Fibroblast of the aortic adventitia (primary cell): ENCODE data around the gene ELMO1. TPM values are rescaled to one million over a fixed set of nuclear protein-coding genes. Genes with fewer than 3 reads are reported as not detected.

ENCODE experiments used
- DNase-seq: peaks from one replicate; pipeline ENCODE4 v3.0.0-alpha.2; 2010; ENCODE audit warnings: low read depth
- H3K4me3 ChIP-seq: 2 replicates; pipeline ENCODE4 v1.5.1; 2011; ENCODE audit warnings: low read depth, mild to moderate bottlenecking, control low read depth, low read length, moderate library complexity
- total RNA-seq: library from RNA; depleted of rRNA; stranded (reverse); fragments of >200 nt; gene quantifications from 2 replicates; pipeline ENCODE4 v1.2.3, GENCODE V29; 2012; ENCODE audit warnings: low replicate concordance
- TF ChIP-seq, protein P1 (sequence below): IDR thresholded peaks from 2 replicates; pipeline ENCODE4 v1.5.1; 2011; ENCODE audit warnings: mild to moderate bottlenecking, low read length, control low read depth, inconsistent platforms; ENCODE audit not compliant: insufficient read depth

ELMO1 gene
- total RNA-seq, 1 donor = 1.3 TPM

GRCh38 chr7:36966039-36966438, 482.6 kb downstream of the ELMO1 start:
- no peak for DNase-seq
- no peak overlapping the region for H3K4me3 ChIP-seq
- TF ChIP-seq, protein P1, sequence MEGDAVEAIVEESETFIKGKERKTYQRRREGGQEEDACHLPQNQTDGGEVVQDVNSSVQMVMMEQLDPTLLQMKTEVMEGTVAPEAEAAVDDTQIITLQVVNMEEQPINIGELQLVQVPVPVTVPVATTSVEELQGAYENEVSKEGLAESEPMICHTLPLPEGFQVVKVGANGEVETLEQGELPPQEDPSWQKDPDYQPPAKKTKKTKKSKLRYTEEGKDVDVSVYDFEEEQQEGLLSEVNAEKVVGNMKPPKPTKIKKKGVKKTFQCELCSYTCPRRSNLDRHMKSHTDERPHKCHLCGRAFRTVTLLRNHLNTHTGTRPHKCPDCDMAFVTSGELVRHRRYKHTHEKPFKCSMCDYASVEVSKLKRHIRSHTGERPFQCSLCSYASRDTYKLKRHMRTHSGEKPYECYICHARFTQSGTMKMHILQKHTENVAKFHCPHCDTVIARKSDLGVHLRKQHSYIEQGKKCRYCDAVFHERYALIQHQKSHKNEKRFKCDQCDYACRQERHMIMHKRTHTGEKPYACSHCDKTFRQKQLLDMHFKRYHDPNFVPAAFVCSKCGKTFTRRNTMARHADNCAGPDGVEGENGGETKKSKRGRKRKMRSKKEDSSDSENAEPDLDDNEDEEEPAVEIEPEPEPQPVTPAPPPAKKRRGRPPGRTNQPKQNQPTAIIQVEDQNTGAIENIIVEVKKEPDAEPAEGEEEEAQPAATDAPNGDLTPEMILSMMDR = no peak

- no peak for DNase-seq
- TF ChIP-seq, protein P1 = no peak
- no peak overlapping the region for H3K4me3 ChIP-seq
Observed at GRCh38 chr7:36965625-36966024, 483.0 kb downstream of the ELMO1 start.

- no peak for DNase-seq
- H3K4me3 ChIP-seq = no peak overlapping the region
- TF ChIP-seq, protein P1 = no peak
Observed at GRCh38 chr7:36964297-36964696, 484.4 kb downstream of the ELMO1 start.

DNA sequence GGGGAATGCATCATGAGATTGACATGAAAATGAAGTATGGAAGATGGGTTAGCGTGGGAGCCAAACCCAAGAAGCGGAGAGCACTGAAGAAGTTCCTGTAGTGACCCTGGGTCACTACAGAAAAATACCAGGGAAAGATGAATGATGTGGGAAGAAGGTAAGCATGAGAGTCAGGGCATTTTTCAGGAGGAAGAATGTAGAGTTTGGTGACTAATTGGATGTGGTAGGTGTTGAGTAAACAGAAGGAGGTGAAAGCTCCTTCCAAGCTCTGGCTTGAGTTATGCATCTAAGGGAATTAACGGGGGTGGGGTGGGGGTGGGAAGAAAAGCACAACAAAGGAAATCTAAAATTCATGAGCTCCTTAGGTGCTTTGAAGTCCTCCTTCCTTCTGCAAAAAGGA, 486.3 kb downstream of the ELMO1 start:
- no peak for DNase-seq
- H3K4me3 ChIP-seq = no peak overlapping the region
- TF ChIP-seq, protein P1 = no peak

- TF ChIP-seq, protein P1 = no peak
- no peak overlapping the region for H3K4me3 ChIP-seq
- DNase-seq = no peak
Observed at GRCh38 chr7:36961693-36962092, 487.0 kb downstream of the ELMO1 start.

- no peak for DNase-seq
- TF ChIP-seq, protein P1 = no peak
- H3K4me3 ChIP-seq = no peak overlapping the region
Observed at GRCh38 chr7:36961097-36961496, 487.6 kb downstream of the ELMO1 start.

- no peak for DNase-seq
- TF ChIP-seq, protein P1 = no peak
- no peak overlapping the region for H3K4me3 ChIP-seq
Observed at GRCh38 chr7:36960105-36960504, 488.6 kb downstream of the ELMO1 start.
